CD4-positive, alpha-beta memory T cell (primary cell): ENCODE measurements around the gene GCG. TPM values are rescaled to one million over a fixed set of nuclear protein-coding genes. Genes with fewer than 3 reads are reported as not detected.

Experiments used
- CTCF ChIA-PET: fragments of 350-600 bp; sonication (Branson Sonifier 250); formaldehyde crosslinking; loops from one replicate; lab custom pipeline; 2021; ENCODE audit warnings: inconsistent platforms; ENCODE audit not compliant: partially characterized antibody; lab: Charles Lee
- POLR2A ChIA-PET: fragments of 350-600 bp; sonication (Branson Sonifier 250); formaldehyde crosslinking; loops from one replicate; lab custom pipeline; 2021; ENCODE audit not compliant: partially characterized antibody; lab: Charles Lee
- DNase-seq, 5 donors: peaks; one replicate each; pipeline versions ENCODE4 v3.0.0 to v3.0.0-alpha.2; 2020 to 2022; ENCODE audit warnings: mixed read lengths in 1 of 5
- H3K27ac ChIP-seq: one replicate; pipeline ENCODE4 v1.7.0; 2013; ENCODE audit warnings: low read depth, low read length
- H3K27me3 ChIP-seq: 2 replicates; pipeline ENCODE4 v1.7.0; 2013; ENCODE audit warnings: mild to moderate bottlenecking, low read length, moderate library complexity; ENCODE audit not compliant: insufficient read depth
- H3K36me3 ChIP-seq: 2 replicates; pipeline ENCODE4 v1.7.0; 2013; ENCODE audit warnings: mild to moderate bottlenecking, low read length, moderate library complexity; ENCODE audit not compliant: insufficient read depth
- H3K4me1 ChIP-seq: 2 replicates; pipeline ENCODE4 v1.7.0; 2013; ENCODE audit warnings: mild to moderate bottlenecking, low read length, moderate library complexity; ENCODE audit not compliant: insufficient read depth
- H3K4me3 ChIP-seq, 2 donors: one replicate each; pipeline ENCODE4 v1.7.0; 2013; ENCODE audit warnings: low read length in 2 of 2, mild to moderate bottlenecking in 1 of 2
- H3K9me3 ChIP-seq, 2 donors: one replicate each; pipeline ENCODE4 v1.7.0; 2013; ENCODE audit warnings: low read length in 2 of 2, control low read depth in 1 of 2; ENCODE audit not compliant: control insufficient read depth in 1 of 2
- H3K27ac Mint-ChIP-seq, 7 donors: one replicate each; pipeline ENCODE4 v1.8.0; 2020 to 2021; ENCODE audit warnings: mixed read lengths in 7 of 7, mild to moderate bottlenecking in 6 of 7, inconsistent platforms in 3 of 7, moderate library complexity in 3 of 7
- H3K27me3 Mint-ChIP-seq, 2 donors: one replicate each; pipeline ENCODE4 v1.8.0; 2020 to 2021; ENCODE audit warnings: mixed read lengths in 2 of 2
- H3K36me3 Mint-ChIP-seq, 2 donors: one replicate each; pipeline ENCODE4 v1.8.0; 2020 to 2021; ENCODE audit warnings: mixed read lengths in 2 of 2, inconsistent platforms in 1 of 2, mild to moderate bottlenecking in 1 of 2
- H3K4me1 Mint-ChIP-seq, 4 donors: one replicate each; pipeline ENCODE4 v1.8.0; 2020 to 2021; ENCODE audit warnings: mixed read lengths in 4 of 4, mild to moderate bottlenecking in 1 of 4
- H3K4me3 Mint-ChIP-seq, 8 donors: one replicate each; pipeline ENCODE4 v1.8.0; 2020 to 2021; ENCODE audit warnings: mixed read lengths in 8 of 8, mild to moderate bottlenecking in 7 of 8, moderate library complexity in 6 of 8, inconsistent platforms in 3 of 8
- H3K9me3 Mint-ChIP-seq, 8 donors: one replicate each; pipeline ENCODE4 v1.8.0; 2020 to 2021; ENCODE audit warnings: mixed read lengths in 8 of 8, mild to moderate bottlenecking in 5 of 8, inconsistent platforms in 3 of 8, moderate library complexity in 1 of 8
- intact Hi-C: fragments of 100-400 bp; cut with micrococcal nuclease; formaldehyde crosslinking; loops from one replicate; pipeline ENCODE4 v1.15.1; 2023
- polyA plus RNA-seq, 2 donors: library from polyadenylated mRNA; unstranded; fragments of 300-500 nt; fragmentation: Illumina TruSeq; gene quantifications; one replicate each; pipeline ENCODE4 v1.2.3, GENCODE V29; 2021
- total RNA-seq, 2 experiments: library from RNA; stranded (reverse); gene quantifications; one replicate each; pipeline ENCODE4 v1.2.3, GENCODE V29; 2021

GCG gene
- total and polyA plus RNA-seq, 4 experiments from 2014 or later: not detected

DNA sequence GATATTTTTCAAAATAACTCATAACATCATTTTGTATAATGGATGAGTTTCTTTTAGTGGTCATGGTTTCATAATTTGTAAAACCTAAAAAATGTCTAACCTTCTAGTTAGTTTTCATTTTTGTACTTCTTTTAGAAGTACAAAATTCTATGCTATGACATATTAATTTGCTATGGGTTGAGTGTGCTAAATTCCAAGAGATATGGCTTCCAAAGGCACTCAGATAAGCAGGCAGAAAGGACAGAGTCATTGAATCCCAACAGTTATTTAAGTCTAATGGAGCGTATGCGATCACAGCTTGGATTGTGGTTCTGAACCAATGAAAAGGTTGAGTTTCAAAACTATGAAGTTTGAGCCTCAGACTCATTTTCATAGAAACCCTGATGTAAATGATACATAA is 37.0 kb downstream of the GCG start:
- POLR2A ChIA-PET: no interaction called here
- no peaks in the 10 kb centered on the region for H3K9me3 ChIP-seq
- intact Hi-C loops: no loop called here
- H3K4me3 ChIP-seq: no peak overlapping the region
- H3K27ac ChIP-seq: no peak overlapping the region
- no peaks in the 10 kb centered on the region for H3K4me1 ChIP-seq
- Mint-ChIP-seq H3K4me1 (peaks cover 6 to 17% (median 7%) of the 10 kb centered on the region in 4 donors), H3K4me3 (no peak overlapping the region), H3K9me3 (peaks cover 0 to 12% (median 11%) of the 10 kb centered on the region in 8 donors), H3K36me3 (peaks cover 0 to 1% of the 10 kb centered on the region in 2 donors), H3K27ac (peak overlapping the region in 1 of 7 donors; percentile 37), H3K27me3 (no peaks in the 10 kb centered on the region)
- H3K36me3 ChIP-seq: no peaks in the 10 kb centered on the region
- H3K27me3 ChIP-seq: no peaks in the 10 kb centered on the region
- DNase-seq: no peak
- CTCF ChIA-PET: no interaction called here

DNA sequence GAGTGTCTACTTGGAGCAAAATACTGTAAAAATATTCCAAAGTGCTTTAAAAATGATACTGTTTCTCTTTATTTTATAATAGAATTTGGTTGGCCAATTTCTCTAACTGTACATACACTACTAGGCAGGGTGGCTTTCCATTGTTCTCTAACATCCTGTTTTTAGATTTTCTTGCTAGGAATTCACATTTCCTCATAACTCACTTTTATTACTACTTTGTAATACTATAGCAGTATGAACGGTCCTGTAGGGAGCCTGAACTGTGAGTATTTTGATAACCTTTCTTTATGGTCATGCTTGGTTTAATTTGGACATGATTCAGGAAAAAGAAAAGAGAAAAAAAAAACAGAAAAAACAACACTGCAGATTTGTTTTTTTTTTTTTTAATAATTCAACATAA is 37.8 kb downstream of the GCG start:
- POLR2A ChIA-PET: no interaction called here
- H3K36me3 Mint-ChIP-seq: peaks cover 0 to 1% of the 10 kb centered on the region in 2 donors

DNA sequence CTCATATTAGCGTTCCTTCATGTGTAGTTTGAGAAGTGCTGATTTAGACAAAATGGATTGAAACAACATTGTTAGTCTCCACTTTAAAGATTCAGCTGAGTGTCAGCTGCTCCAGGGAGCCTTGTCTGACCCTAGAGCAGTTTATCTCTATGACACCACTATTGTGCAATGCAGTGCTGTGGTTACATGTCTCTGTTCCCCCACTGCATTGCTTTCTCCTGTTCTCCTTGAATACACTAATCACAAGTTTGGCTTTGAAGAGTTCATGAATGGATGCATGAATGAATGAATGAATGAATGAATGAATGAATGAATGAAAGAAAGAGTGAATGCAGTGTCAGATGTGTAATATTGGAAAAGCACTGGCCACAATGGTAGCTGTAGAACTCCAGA is 38.3 kb downstream of the GCG start:
- H3K9me3 ChIP-seq: no peaks in the 10 kb centered on the region
- intact Hi-C loops: no loop called here
- peaks cover 0 to 12% (median 11%) of the 10 kb centered on the region in 8 donors for H3K9me3 Mint-ChIP-seq
- H3K4me1 Mint-ChIP-seq: peaks cover 5 to 15% (median 6%) of the 10 kb centered on the region in 4 donors
- CTCF ChIA-PET: interaction anchor here (1.0 kb wide), 1 partner anchor 527 kb away, joined by 3 read pairs; no protein-coding TSS in a partner anchor
- no peaks in the 10 kb centered on the region for H3K27me3 Mint-ChIP-seq
- POLR2A ChIA-PET: no interaction called here
- peaks cover 0 to 1% of the 10 kb centered on the region in 2 donors for H3K36me3 Mint-ChIP-seq
- no peak for DNase-seq
- no peak overlapping the region for H3K4me3 ChIP-seq
- no peak overlapping the region for H3K4me3 Mint-ChIP-seq
- no peaks in the 10 kb centered on the region for H3K27me3 ChIP-seq
- no peak overlapping the region for H3K27ac Mint-ChIP-seq
- H3K36me3 ChIP-seq: no peaks in the 10 kb centered on the region
- H3K4me1 ChIP-seq: no peaks in the 10 kb centered on the region
- H3K27ac ChIP-seq: no peak overlapping the region

More for the DNA sequence above, 37.8 kb downstream of the GCG start:
- Histone ChIP-seq H3K9me3 (no peaks in the 10 kb centered on the region), H3K27me3 (no peaks in the 10 kb centered on the region), H3K4me1 (no peaks in the 10 kb centered on the region), H3K27ac (no peak overlapping the region), H3K4me3 (no peak overlapping the region), H3K36me3 (no peaks in the 10 kb centered on the region)
- DNase-seq: no peak
- Mint-ChIP-seq H3K27me3 (no peaks in the 10 kb centered on the region), H3K4me1 (peaks cover 6 to 17% (median 7%) of the 10 kb centered on the region in 4 donors), H3K27ac (no peak overlapping the region), H3K4me3 (no peak overlapping the region), H3K9me3 (peaks cover 0 to 12% (median 11%) of the 10 kb centered on the region in 8 donors)
- intact Hi-C loops: no loop called here
- CTCF ChIA-PET: no interaction called here

DNA sequence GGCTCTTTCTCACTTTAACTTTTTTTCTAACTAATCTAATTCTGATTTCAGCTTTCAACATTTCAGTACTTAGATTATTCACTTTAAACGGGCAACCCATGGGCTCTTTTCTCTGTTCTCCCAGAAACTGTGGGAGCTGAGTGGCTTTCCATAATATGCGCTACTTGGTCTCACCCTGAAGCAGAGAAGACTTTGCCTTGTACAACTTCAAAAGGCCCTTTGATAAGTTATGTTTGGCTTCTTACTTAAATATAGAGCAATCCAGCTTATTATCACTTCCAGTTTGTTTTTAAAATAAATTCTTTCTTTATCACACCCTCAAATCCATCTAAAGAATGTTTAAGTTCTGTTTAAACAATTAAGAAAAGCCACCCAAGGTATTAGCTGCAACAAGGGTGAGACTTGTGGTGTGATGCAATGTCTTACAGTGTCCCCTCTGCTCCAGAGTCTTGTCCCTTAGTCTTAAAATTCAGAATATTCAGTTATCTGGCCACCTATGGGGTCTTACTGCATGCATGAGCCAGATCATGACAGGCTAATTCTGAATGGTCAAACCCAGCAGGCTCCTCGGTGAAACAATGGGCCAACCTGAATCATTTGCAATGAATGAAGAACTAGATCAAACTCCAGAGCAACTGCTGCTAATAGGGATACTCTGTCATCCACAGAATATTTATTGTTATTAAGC is 38.8 kb downstream of the GCG start:
- peaks cover 0 to 10% (median 3%) of the 10 kb centered on the region in 4 donors for H3K4me1 Mint-ChIP-seq
- H3K36me3 Mint-ChIP-seq: peaks cover 0 to 1% of the 10 kb centered on the region in 2 donors
- H3K4me3 ChIP-seq: no peak overlapping the region
- H3K27ac Mint-ChIP-seq: no peak overlapping the region
- CTCF ChIA-PET: interaction anchor here (1.0 kb wide), 1 partner anchor 527 kb away, joined by 3 read pairs; no protein-coding TSS in a partner anchor
- intact Hi-C loops: no loop called here
- no peak overlapping the region for H3K4me3 Mint-ChIP-seq
- no peak for DNase-seq
- H3K27me3 ChIP-seq: no peaks in the 10 kb centered on the region
- no peaks in the 10 kb centered on the region for H3K36me3 ChIP-seq
- no peaks in the 10 kb centered on the region for H3K4me1 ChIP-seq
- POLR2A ChIA-PET: no interaction called here
- H3K27me3 Mint-ChIP-seq: no peaks in the 10 kb centered on the region
- no peaks in the 10 kb centered on the region for H3K9me3 ChIP-seq
- peaks cover 0 to 12% (median 11%) of the 10 kb centered on the region in 8 donors for H3K9me3 Mint-ChIP-seq
- no peak overlapping the region for H3K27ac ChIP-seq

DNA sequence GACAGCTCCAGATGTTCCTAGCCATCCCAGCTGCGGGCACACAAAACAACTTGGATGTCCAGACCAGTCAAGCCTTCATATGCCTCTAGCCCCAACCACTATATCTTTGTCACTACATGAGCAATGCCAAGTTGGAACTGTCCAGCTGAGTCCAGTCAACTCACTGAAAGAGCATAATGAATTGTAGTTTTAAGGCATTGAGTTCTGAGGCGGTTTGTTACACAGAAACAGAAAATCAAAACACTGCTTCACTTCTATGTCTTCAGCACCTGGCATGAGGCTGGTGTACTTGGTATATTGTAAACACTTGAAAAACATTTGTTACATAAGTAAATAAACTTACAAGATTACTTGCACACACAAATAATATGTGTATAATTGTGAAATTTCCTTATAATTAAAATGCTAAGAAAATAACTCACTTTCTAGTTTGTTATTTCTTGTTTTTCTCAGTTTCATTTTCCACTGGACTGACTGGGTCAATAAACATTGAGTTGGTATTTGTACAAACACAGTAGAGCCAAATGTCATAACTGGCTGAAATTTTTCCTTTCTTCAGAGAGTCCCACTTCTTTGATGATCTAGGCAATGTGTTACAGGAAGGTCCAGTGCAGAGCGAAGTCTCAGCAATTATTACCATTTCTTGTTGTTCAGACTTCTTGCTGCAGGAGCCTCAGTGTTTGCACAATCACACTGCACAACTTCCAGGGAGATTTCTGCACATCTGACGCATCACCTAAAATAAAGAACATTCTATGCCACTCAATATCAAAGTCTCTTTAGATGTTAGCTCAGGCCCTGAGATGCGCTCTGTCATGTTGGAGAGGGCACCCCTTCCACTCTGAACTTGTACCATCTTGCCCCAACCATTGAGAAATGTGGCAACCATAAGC is 39.8 kb downstream of the GCG start:
- no peaks in the 10 kb centered on the region for H3K36me3 ChIP-seq
- no peaks in the 10 kb centered on the region for H3K27me3 ChIP-seq
- H3K4me1 Mint-ChIP-seq: peaks cover 0 to 10% (median 4%) of the 10 kb centered on the region in 4 donors
- DNase-seq: no peak
- H3K4me3 Mint-ChIP-seq: no peak overlapping the region
- H3K27ac Mint-ChIP-seq: no peak overlapping the region
- ChIA-PET POLR2A (no interaction called here), CTCF (no interaction called here)
- H3K9me3 ChIP-seq: no peaks in the 10 kb centered on the region
- H3K27me3 Mint-ChIP-seq: no peaks in the 10 kb centered on the region
- H3K4me1 ChIP-seq: no peaks in the 10 kb centered on the region
- H3K4me3 ChIP-seq: no peak overlapping the region
- no peak overlapping the region for H3K27ac ChIP-seq
- H3K9me3 Mint-ChIP-seq: peaks cover 0 to 12% (median 11%) of the 10 kb centered on the region in 8 donors
- H3K36me3 Mint-ChIP-seq: peaks cover 0 to 1% of the 10 kb centered on the region in 2 donors
- intact Hi-C loops: no loop called here

GRCh38 chr2:162107361-162107901 is 44.6 kb downstream of the GCG start:
- H3K36me3 ChIP-seq: no peaks in the 10 kb centered on the region
- ChIA-PET CTCF (no interaction called here), POLR2A (no interaction called here)
- Mint-ChIP-seq H3K9me3 (no peaks in the 10 kb centered on the region), H3K36me3 (no peaks in the 10 kb centered on the region), H3K27me3 (peaks cover 0 to 2% of the 10 kb centered on the region in 2 donors), H3K27ac (no peak overlapping the region), H3K4me3 (no peak overlapping the region), H3K4me1 (peaks cover 0 to 2% (median 0%) of the 10 kb centered on the region in 4 donors)
- intact Hi-C loops: no loop called here
- H3K4me3 ChIP-seq: no peak overlapping the region
- no peak overlapping the region for H3K27ac ChIP-seq
- no peaks in the 10 kb centered on the region for H3K9me3 ChIP-seq
- DNase-seq: no peak
- no peaks in the 10 kb centered on the region for H3K4me1 ChIP-seq
- H3K27me3 ChIP-seq: no peaks in the 10 kb centered on the region

DNA sequence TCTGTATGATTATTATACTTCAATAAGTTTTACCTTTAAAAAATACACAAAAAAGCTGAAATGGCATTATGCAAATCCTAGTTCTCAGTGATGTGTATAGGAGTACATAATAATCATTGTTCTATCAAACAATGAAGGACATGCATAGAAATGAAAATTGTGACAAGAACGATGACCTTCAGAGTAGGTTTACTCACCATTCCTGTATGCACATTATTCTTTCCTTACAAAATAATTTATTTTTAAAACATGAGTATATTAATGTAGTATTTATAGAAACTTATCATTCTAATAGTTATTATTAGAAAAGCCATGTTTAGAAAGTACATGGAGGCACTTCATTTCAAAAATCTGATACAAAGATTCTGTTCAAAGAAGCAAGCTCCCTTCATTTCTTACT is 45.3 kb downstream of the GCG start:
- ChIA-PET CTCF (interaction anchor here (1.8 kb wide), 1 partner anchor 47 kb away, joined by 4 read pairs; no protein-coding TSS in a partner anchor), POLR2A (no interaction called here)
- Mint-ChIP-seq H3K4me1 (peaks cover 0 to 2% (median 0%) of the 10 kb centered on the region in 4 donors), H3K27ac (no peak overlapping the region), H3K9me3 (no peaks in the 10 kb centered on the region), H3K36me3 (no peaks in the 10 kb centered on the region), H3K4me3 (no peak overlapping the region), H3K27me3 (peaks cover 0 to 2% of the 10 kb centered on the region in 2 donors)
- Histone ChIP-seq H3K4me1 (no peaks in the 10 kb centered on the region), H3K27ac (no peak overlapping the region), H3K9me3 (no peaks in the 10 kb centered on the region), H3K27me3 (no peaks in the 10 kb centered on the region), H3K4me3 (no peak overlapping the region), H3K36me3 (no peaks in the 10 kb centered on the region)
- DNase-seq: no peak
- intact Hi-C loops: no loop called here
